ENCODE results near the gene TMCO4. TPM values are rescaled to one million over a fixed set of nuclear protein-coding genes. Genes with fewer than 3 reads are reported as not detected.

The TMCO4 gene
- total RNA-seq, 2 experiments from 2014 or later, result 1.2 to 8.1 TPM

DNA sequence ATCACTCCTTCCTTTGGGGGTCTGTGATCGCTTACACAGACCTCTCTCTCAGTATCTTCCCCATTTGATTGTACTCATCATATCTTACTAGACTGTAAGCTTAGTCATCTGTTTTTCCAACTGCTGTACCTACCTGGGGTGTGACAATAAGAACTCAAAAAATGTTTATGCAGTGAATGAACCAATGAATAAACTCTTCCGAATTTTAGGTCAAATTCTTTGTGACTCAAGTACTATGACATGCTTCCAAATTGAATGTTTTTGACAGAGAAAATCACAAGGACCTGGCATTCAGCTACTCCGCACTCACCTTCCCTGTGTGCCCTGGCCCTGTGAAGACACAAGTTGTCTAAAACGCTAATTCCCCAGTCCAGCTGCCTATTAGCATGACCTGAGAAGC lies 42.1 kb downstream of the TMCO4 start:
- CTCF ChIA-PET (ENCODE audit: unreplicated experiment), result no interaction called here
- Histone ChIP-seq H3K9me2 (ENCODE audit: insufficient read depth, low read length) (no peaks in the 10 kb centered on the region), H4K20me1 (ENCODE audit: insufficient read depth, low read length) (no peaks in the 10 kb centered on the region), H3K79me2 (ENCODE audit: insufficient read depth, low read depth, low read length) (no peaks in the 10 kb centered on the region), H3K4me3 (ENCODE audit: low read depth, low read length, poor library complexity, severe bottlenecking) (no peak overlapping the region), H3K4me1 (ENCODE audit: insufficient read depth, low read length, poor library complexity, severe bottlenecking) (no peaks in the 10 kb centered on the region), H3K9me3 (ENCODE audit: low read length) (no peaks in the 10 kb centered on the region), H3K36me3 (ENCODE audit: insufficient read depth, low read length) (no peaks in the 10 kb centered on the region), H3K4me2 (ENCODE audit: low read length) (no peak overlapping the region), H2AFZ (ENCODE audit: low read length) (no peak overlapping the region), H3K27ac (ENCODE audit: low read depth, low read length, poor library complexity, severe bottlenecking) (no peak overlapping the region)
- POLR2A ChIA-PET, result no interaction called here
- BruUV-seq (replicated peaks), result no TSS peak
- TF ChIP-seq, protein P1, sequence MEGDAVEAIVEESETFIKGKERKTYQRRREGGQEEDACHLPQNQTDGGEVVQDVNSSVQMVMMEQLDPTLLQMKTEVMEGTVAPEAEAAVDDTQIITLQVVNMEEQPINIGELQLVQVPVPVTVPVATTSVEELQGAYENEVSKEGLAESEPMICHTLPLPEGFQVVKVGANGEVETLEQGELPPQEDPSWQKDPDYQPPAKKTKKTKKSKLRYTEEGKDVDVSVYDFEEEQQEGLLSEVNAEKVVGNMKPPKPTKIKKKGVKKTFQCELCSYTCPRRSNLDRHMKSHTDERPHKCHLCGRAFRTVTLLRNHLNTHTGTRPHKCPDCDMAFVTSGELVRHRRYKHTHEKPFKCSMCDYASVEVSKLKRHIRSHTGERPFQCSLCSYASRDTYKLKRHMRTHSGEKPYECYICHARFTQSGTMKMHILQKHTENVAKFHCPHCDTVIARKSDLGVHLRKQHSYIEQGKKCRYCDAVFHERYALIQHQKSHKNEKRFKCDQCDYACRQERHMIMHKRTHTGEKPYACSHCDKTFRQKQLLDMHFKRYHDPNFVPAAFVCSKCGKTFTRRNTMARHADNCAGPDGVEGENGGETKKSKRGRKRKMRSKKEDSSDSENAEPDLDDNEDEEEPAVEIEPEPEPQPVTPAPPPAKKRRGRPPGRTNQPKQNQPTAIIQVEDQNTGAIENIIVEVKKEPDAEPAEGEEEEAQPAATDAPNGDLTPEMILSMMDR (conservative IDR thresholded peaks at IDR 0.05; ENCODE audit: low read length), result no peak
- TF ChIP-seq EZH2phosphoT487 (IDR thresholded peaks at IDR 0.05; ENCODE audit: borderline replicate concordance, low read depth, low read length), result no peak
- intact Hi-C loops (cut with micrococcal nuclease; ENCODE audit: unreplicated experiment), result no loop called here
- DNase-seq (ENCODE audit: low spot score), result no peak

DNA sequence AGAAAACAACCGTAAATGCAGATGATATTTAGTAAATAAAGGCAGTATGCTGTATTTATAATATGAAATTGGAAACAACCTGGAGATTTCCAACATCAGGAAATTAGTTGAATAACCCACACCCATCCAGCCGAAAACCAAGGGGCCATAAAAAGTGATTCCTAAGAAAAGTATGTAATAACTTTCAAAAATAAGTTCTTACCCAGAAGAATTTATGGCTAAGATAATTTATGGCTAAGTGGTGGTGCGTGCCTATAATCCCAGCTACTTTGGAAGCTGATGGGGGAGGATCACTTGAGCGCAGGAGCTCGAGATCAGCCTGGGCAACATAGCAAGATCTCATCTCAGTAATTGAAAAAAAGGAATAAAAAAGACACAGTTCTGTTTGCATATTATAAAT lies 43.2 kb downstream of the TMCO4 start:
- BruUV-seq (replicated peaks), result no TSS peak
- H3K4me3 ChIP-seq (ENCODE audit: low read depth, low read length, poor library complexity, severe bottlenecking), result no peak overlapping the region
- POLR2A ChIA-PET, result no interaction called here
- CTCF ChIA-PET (ENCODE audit: unreplicated experiment), result no interaction called here
- intact Hi-C loops (cut with micrococcal nuclease; ENCODE audit: unreplicated experiment), result no loop called here
- no peaks in the 10 kb centered on the region for H3K79me2 ChIP-seq (ENCODE audit: insufficient read depth, low read depth, low read length)
- H4K20me1 ChIP-seq (ENCODE audit: insufficient read depth, low read length), result no peaks in the 10 kb centered on the region
- no peak for TF ChIP-seq EZH2phosphoT487 (IDR thresholded peaks at IDR 0.05; ENCODE audit: borderline replicate concordance, low read depth, low read length)
- TF ChIP-seq, protein P1 (conservative IDR thresholded peaks at IDR 0.05; ENCODE audit: low read length), result no peak
- no peaks in the 10 kb centered on the region for H3K9me2 ChIP-seq (ENCODE audit: insufficient read depth, low read length)
- no peaks in the 10 kb centered on the region for H3K4me1 ChIP-seq (ENCODE audit: insufficient read depth, low read length, poor library complexity, severe bottlenecking)
- no peak overlapping the region for H3K27ac ChIP-seq (ENCODE audit: low read depth, low read length, poor library complexity, severe bottlenecking)
- H3K4me2 ChIP-seq (ENCODE audit: low read length), result no peak overlapping the region
- H3K36me3 ChIP-seq (ENCODE audit: insufficient read depth, low read length), result no peaks in the 10 kb centered on the region
- DNase-seq (ENCODE audit: low spot score), result no peak
- H2AFZ ChIP-seq (ENCODE audit: low read length), result no peak overlapping the region
- H3K9me3 ChIP-seq (ENCODE audit: low read length), result no peaks in the 10 kb centered on the region

DNA sequence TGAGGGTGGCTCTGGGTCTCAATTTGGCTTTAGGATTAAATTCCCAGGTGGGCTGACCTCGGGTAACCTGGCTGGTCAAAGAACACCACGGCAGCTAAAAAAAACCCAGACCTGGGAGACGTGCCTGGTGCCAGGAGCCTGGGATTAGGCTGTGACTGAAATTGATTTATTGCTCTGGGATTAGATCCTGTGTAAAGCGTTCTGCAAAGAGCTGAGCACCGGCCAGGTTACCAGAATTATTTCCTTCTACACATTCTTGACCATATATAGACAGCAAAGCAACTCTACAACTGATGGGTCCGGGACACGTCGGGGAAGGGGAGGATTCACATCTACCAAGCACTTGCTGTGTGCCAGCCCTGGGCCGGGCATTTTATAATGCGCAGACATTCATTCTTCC lies 45.2 kb downstream of the TMCO4 start:
- CTCF ChIA-PET (ENCODE audit: unreplicated experiment), result no interaction called here
- TF ChIP-seq, protein P1 (conservative IDR thresholded peaks at IDR 0.05; ENCODE audit: low read length), result no peak
- no peak for TF ChIP-seq EZH2phosphoT487 (IDR thresholded peaks at IDR 0.05; ENCODE audit: borderline replicate concordance, low read depth, low read length)
- no peak overlapping the region for H2AFZ ChIP-seq (ENCODE audit: low read length)

More for the DNA sequence above, 45.2 kb downstream of the TMCO4 start:
- Histone ChIP-seq H3K9me3 (ENCODE audit: low read length) (no peaks in the 10 kb centered on the region), H3K79me2 (ENCODE audit: insufficient read depth, low read depth, low read length) (no peaks in the 10 kb centered on the region), H3K27ac (ENCODE audit: low read depth, low read length, poor library complexity, severe bottlenecking) (no peak overlapping the region), H3K4me3 (ENCODE audit: low read depth, low read length, poor library complexity, severe bottlenecking) (no peak overlapping the region), H3K9me2 (ENCODE audit: insufficient read depth, low read length) (no peaks in the 10 kb centered on the region), H3K36me3 (ENCODE audit: insufficient read depth, low read length) (no peaks in the 10 kb centered on the region), H3K4me1 (ENCODE audit: insufficient read depth, low read length, poor library complexity, severe bottlenecking) (no peaks in the 10 kb centered on the region), H3K4me2 (ENCODE audit: low read length) (no peak overlapping the region), H4K20me1 (ENCODE audit: insufficient read depth, low read length) (no peaks in the 10 kb centered on the region)
- intact Hi-C loops (cut with micrococcal nuclease; ENCODE audit: unreplicated experiment), result no loop called here
- no peak for DNase-seq (ENCODE audit: low spot score)
- BruUV-seq (replicated peaks), result no TSS peak
- POLR2A ChIA-PET, result no interaction called here
